ENCODE measurements around the gene TAF1C. TPM values are rescaled to one million over a fixed set of nuclear protein-coding genes. Genes with fewer than 3 reads are reported as not detected.

TAF1C gene
- total RNA-seq, 3 donors from 2014 or later, result 35.0 to 49.7 (median 42.2) TPM

DNA sequence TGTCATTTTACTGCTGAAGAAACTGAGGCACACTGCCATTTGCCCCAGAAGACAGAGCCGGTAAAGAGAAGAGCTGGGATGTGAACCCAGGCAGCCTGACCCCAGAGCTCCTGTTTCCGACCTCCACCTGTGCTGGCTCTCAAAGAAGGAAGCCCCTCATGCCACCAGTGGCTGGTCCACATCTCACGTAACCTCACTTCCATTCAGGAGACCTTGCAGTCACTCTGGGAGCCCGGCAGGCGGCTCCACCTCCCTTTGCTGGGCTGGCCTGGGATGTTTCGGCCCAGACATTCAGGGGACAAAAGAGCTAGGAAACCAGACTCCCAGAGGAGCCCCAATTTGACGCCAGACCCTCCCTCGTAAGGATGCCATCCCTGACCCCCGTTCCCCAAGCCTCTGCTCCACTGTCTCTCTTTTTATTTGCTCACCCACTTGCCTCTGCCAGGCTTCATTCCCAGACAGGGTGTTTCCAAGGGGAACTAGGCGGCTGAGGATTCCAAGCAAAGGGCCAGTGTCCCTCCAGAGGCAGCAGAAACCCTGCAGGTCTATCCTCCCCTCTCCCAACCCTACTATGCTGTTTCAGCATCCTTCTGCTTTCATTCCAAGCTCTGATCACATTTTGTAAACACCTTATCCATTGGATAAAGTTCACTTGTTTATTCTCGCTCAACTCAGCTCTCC, 2.8 kb downstream of the TAF1C start:
- peaks cover 9% of the 10 kb centered on the region for H3K4me1 ChIP-seq (ENCODE audit: low read depth)
- DNase-seq, result no peak
- TF ChIP-seq, protein P1, sequence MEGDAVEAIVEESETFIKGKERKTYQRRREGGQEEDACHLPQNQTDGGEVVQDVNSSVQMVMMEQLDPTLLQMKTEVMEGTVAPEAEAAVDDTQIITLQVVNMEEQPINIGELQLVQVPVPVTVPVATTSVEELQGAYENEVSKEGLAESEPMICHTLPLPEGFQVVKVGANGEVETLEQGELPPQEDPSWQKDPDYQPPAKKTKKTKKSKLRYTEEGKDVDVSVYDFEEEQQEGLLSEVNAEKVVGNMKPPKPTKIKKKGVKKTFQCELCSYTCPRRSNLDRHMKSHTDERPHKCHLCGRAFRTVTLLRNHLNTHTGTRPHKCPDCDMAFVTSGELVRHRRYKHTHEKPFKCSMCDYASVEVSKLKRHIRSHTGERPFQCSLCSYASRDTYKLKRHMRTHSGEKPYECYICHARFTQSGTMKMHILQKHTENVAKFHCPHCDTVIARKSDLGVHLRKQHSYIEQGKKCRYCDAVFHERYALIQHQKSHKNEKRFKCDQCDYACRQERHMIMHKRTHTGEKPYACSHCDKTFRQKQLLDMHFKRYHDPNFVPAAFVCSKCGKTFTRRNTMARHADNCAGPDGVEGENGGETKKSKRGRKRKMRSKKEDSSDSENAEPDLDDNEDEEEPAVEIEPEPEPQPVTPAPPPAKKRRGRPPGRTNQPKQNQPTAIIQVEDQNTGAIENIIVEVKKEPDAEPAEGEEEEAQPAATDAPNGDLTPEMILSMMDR (IDR thresholded peaks at IDR 0.05), result no peak
- intact Hi-C loops (cut with DNase I, micrococcal nuclease), result no loop called here
- peaks cover 3% of the 10 kb centered on the region for H3K36me3 ChIP-seq (ENCODE audit: low read depth)
- no peak for ATAC-seq
- no peaks in the 10 kb centered on the region for H3K9me3 ChIP-seq
- no peak overlapping the region for H3K4me3 ChIP-seq

- Histone ChIP-seq H3K36me3 (ENCODE audit: low read depth) (peaks cover 4% of the 10 kb centered on the region), H3K9me3 (no peaks in the 10 kb centered on the region), H3K4me3 (no peak overlapping the region), H3K4me1 (ENCODE audit: low read depth) (peaks cover 9% of the 10 kb centered on the region)
- DNase-seq, result no peak
- intact Hi-C loops (cut with DNase I, micrococcal nuclease), result no loop called here
- TF ChIP-seq, protein P1 (IDR thresholded peaks at IDR 0.05), result no peak
- no peak for ATAC-seq
Measured at GRCh38 chr16:84183572-84183875, 3.3 kb downstream of the TAF1C start.

GRCh38 chr16:84182680-84183571, 3.9 kb downstream of the TAF1C start:
- DNase-seq, result no peak
- intact Hi-C loops (cut with DNase I, micrococcal nuclease), result no loop called here
- H3K36me3 ChIP-seq (ENCODE audit: low read depth), result peaks cover 4% of the 10 kb centered on the region

DNA sequence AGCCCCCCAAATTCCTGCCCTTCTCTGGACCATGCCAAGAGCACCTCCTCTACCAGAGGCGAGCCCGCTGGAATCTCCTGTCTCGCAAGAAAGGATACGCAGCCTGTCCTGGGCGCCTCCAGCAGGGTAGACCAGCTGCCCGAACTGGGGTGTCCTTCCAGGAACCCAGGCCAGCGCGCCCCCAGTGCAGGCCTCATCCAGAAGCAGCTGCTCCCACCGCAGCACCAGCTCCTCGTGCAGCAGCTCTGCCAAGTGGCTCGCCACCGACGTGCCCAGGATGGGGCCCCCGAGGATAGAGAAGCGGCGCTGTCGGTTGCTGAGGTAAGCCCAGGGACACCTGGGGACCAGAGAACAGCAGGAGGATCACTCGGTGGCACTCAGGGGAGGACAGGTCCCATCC, 4.8 kb downstream of the TAF1C start:
- peaks cover 4% of the 10 kb centered on the region for H3K36me3 ChIP-seq (ENCODE audit: low read depth)
- ATAC-seq (no peak), DNase-seq (no peak)
- intact Hi-C loops (cut with DNase I, micrococcal nuclease), result no loop called here
- no peak overlapping the region for H3K4me3 ChIP-seq
- no peaks in the 10 kb centered on the region for H3K9me3 ChIP-seq
- peaks cover 13% of the 10 kb centered on the region for H3K4me1 ChIP-seq (ENCODE audit: low read depth)
- TF ChIP-seq, protein P1 (IDR thresholded peaks at IDR 0.05), result no peak

More at GRCh38 chr16:84182680-84183571, 3.9 kb downstream of the TAF1C start:
- Histone ChIP-seq H3K4me1 (ENCODE audit: low read depth) (peaks cover 9% of the 10 kb centered on the region), H3K9me3 (no peaks in the 10 kb centered on the region), H3K4me3 (no peak overlapping the region)
- no peak for ATAC-seq
- TF ChIP-seq, protein P1 (IDR thresholded peaks at IDR 0.05), result no peak

- intact Hi-C loops (cut with DNase I, micrococcal nuclease), result no loop called here
- Histone ChIP-seq H3K4me3 (no peak overlapping the region), H3K4me1 (ENCODE audit: low read depth) (peaks cover 13% of the 10 kb centered on the region), H3K9me3 (no peaks in the 10 kb centered on the region), H3K36me3 (ENCODE audit: low read depth) (peaks cover 4% of the 10 kb centered on the region)
- no peak for DNase-seq
- no peak for ATAC-seq
- TF ChIP-seq, protein P1 (IDR thresholded peaks at IDR 0.05), result no peak
Measured at GRCh38 chr16:84181144-84181915, 5.5 kb downstream of the TAF1C start.
